ENCODE measurements around the gene PTPRJ.

GRCh38 chr11:48162885-48163268 lies 182.5 kb downstream of the PTPRJ start:
- no peak for TF ChIP-seq CTCF (conservative IDR thresholded peaks at IDR 0.05; ENCODE audit: low read depth, low read length)
- TF ChIP-seq POLR2A (IDR thresholded peaks at IDR 0.05; ENCODE audit: low read depth, low read length) = no peak
- TF ChIP-seq CHD1 (IDR thresholded peaks at IDR 0.05; ENCODE audit: low read depth, low read length) = no peak
- no peak for TF ChIP-seq SMC3 (IDR thresholded peaks at IDR 0.05; ENCODE audit: low read depth, low read length)
- TF ChIP-seq, protein P1, sequence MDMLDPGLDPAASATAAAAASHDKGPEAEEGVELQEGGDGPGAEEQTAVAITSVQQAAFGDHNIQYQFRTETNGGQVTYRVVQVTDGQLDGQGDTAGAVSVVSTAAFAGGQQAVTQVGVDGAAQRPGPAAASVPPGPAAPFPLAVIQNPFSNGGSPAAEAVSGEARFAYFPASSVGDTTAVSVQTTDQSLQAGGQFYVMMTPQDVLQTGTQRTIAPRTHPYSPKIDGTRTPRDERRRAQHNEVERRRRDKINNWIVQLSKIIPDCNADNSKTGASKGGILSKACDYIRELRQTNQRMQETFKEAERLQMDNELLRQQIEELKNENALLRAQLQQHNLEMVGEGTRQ (IDR thresholded peaks at IDR 0.05; ENCODE audit: low read depth, low read length) = no peak
- TF ChIP-seq RFX5 (IDR thresholded peaks at IDR 0.05; ENCODE audit: low read depth, low read length) = no peak
- TF ChIP-seq NFE2L2 (IDR thresholded peaks at IDR 0.05; ENCODE audit: low read depth, low read length) = no peak
- no peak for TF ChIP-seq RAD21 (IDR thresholded peaks at IDR 0.05; ENCODE audit: low read length)
